Measurements from ENCODE around the gene PRND. TPM values are rescaled to one million over a fixed set of nuclear protein-coding genes. Genes with fewer than 3 reads are reported as not detected.
"Not testable (repeated sequence)": the region's sequence is repeated elsewhere in the genome, so short reads cannot be mapped to it uniquely, and the experiment has no call there.

PRND gene
- total and polyA plus RNA-seq, 2 donors (not counting 3 experiments of a cell fraction or from before 2014, with no cell fraction given), result 0.18 TPM; not detected in 1

DNA sequence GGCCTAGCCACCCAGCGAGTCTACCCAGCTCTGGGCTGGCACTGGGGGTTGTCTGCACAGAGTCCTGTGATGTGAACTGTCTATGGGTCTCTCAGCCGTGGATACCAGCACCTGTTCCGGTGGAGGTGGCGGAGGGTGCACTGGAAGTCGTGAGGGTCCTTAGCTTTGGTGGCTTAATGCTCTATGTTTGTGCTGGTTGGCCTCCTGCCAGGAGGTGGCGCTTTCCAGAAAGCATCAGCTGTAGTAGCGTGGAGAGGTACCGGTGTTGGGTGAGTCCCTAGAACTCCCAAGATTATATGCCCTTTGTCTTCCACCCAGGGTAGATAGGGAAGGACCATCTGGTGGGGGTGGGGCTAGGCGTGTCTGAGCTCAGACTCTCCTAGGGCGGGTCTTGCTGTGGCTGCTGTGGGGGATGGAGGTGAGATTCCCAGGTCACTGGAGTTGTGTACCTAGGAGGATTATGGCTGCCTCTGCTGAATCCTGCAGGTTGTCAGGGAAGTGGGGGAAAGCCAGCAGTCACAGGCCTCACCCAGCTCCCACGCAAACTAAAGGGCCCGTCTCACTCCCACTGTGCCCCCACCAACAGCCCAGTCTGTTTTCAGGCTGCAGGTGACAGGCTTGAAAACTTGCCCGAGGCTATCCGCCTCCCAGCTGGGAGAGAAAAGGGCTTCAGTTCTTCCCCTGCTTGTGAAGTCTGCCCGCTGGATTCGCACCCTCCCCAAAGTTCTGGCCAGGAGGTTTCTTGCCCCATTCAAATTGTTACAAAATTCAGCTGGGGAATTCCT is 37.6 kb downstream of the PRND start:
- peak in 1 of 2 donors; percentile 20 for TF ChIP-seq CTCF (IDR thresholded peaks at IDR 0.05; ENCODE audit: extremely low read depth in 1 of 2, insufficient read depth in 1 of 2, low read depth in 1 of 2, low read length in 2 of 2)
- H3K36me3 ChIP-seq (ENCODE audit: control insufficient read depth in 2 of 2, extremely low read depth in 1 of 2, insufficient read depth in 2 of 2, low read length in 2 of 2); H3K9ac ChIP-seq (replicated peaks; ENCODE audit: extremely low read depth, insufficient read depth, low read length); POLR2A ChIA-PET; H3K9me3 ChIP-seq (replicated peaks; ENCODE audit: control insufficient read depth, insufficient read depth, low read length); H3K4me2 ChIP-seq (ENCODE audit: insufficient read depth, low read length); H3K9me1 ChIP-seq (replicated peaks; ENCODE audit: control insufficient read depth, extremely low read depth, insufficient read depth, low read length); BruUV-seq (replicated peaks); H3K4me1 ChIP-seq (ENCODE audit: control insufficient read depth, extremely low read depth, insufficient read depth, low read length); DNase-seq (ENCODE audit: low read depth, low spot score); FAIRE-seq; intact Hi-C loops (cut with micrococcal nuclease); H3K27ac ChIP-seq (ENCODE audit: insufficient read depth, low read depth, low read length); H3K4me3 ChIP-seq (replicated peaks in 1 of 3; ENCODE audit: insufficient read depth in 1 of 3, low read depth in 1 of 3, low read length in 3 of 3); H3K79me2 ChIP-seq (ENCODE audit: control insufficient read depth, insufficient read depth, low read length); H3K27me3 ChIP-seq (ENCODE audit: control insufficient read depth in 2 of 2, insufficient read depth in 2 of 2, low read length in 2 of 2); H2AFZ ChIP-seq (ENCODE audit: low read depth, low read length); H4K20me1 ChIP-seq (replicated peaks; ENCODE audit: control insufficient read depth, extremely low read depth, insufficient read depth, low read length); dilution Hi-C loops (cut with MboI; ENCODE audit: extremely low pct_ligation_motif_present, low sequenced_read_pairs): not testable (repeated sequence)
- CTCF ChIA-PET, result interaction anchor here (0.5 to 1.7 kb wide), 7 partner anchors 20 to 433 kb away, joined by 3 to 5 read pairs (median 3); no protein-coding TSS in a partner anchor

GRCh38 chr20:4763261-4763660 is 41.6 kb downstream of the PRND start:
- Histone ChIP-seq H3K9ac (replicated peaks; ENCODE audit: extremely low read depth, insufficient read depth, low read length) (no peak overlapping the region), H4K20me1 (replicated peaks; ENCODE audit: control insufficient read depth, extremely low read depth, insufficient read depth, low read length) (no peaks in the 10 kb centered on the region), H2AFZ (ENCODE audit: low read depth, low read length) (no peak overlapping the region), H3K27me3 (ENCODE audit: control insufficient read depth in 2 of 2, insufficient read depth in 2 of 2, low read length in 2 of 2) (peaks cover 0 to 3% of the 10 kb centered on the region in 2 experiments), H3K4me3 (replicated peaks in 1 of 3; ENCODE audit: insufficient read depth in 1 of 3, low read depth in 1 of 3, low read length in 3 of 3) (no peak overlapping the region), H3K9me1 (replicated peaks; ENCODE audit: control insufficient read depth, extremely low read depth, insufficient read depth, low read length) (no peaks in the 10 kb centered on the region), H3K27ac (ENCODE audit: insufficient read depth, low read depth, low read length) (no peak overlapping the region), H3K36me3 (ENCODE audit: control insufficient read depth in 2 of 2, extremely low read depth in 1 of 2, insufficient read depth in 2 of 2, low read length in 2 of 2) (no peaks in the 10 kb centered on the region), H3K79me2 (ENCODE audit: control insufficient read depth, insufficient read depth, low read length) (no peaks in the 10 kb centered on the region), H3K9me3 (replicated peaks; ENCODE audit: control insufficient read depth, insufficient read depth, low read length) (no peaks in the 10 kb centered on the region), H3K4me2 (ENCODE audit: insufficient read depth, low read length) (no peak overlapping the region), H3K4me1 (ENCODE audit: control insufficient read depth, extremely low read depth, insufficient read depth, low read length) (peaks cover 10% of the 10 kb centered on the region)
- TF ChIP-seq FOS (IDR thresholded peaks at IDR 0.05; ENCODE audit: borderline replicate concordance, insufficient read depth, low read length), result no peak
- TF ChIP-seq POLR2AphosphoS5 (IDR thresholded peaks at IDR 0.05; ENCODE audit: insufficient read depth, low read depth, low read length), result no peak
- TF ChIP-seq POLR2A (IDR thresholded peaks at IDR 0.05; ENCODE audit: low read depth, low read length), result no peak
- no peak for TF ChIP-seq MAX (IDR thresholded peaks at IDR 0.05; ENCODE audit: insufficient read depth, insufficient read length)
- no peak for TF ChIP-seq MYC (IDR thresholded peaks at IDR 0.05; ENCODE audit: low read depth, low read length)
- no peak for TF ChIP-seq GATA2 (IDR thresholded peaks at IDR 0.05; ENCODE audit: insufficient read depth, insufficient read length, low read depth, low read length)
- no peak for TF ChIP-seq EZH2 (IDR thresholded peaks at IDR 0.05; ENCODE audit: borderline replicate concordance, low read depth, low read length, severe bottlenecking)
- dilution Hi-C loops (cut with MboI; ENCODE audit: extremely low pct_ligation_motif_present, low sequenced_read_pairs) (no loop called here), intact Hi-C loops (cut with micrococcal nuclease) (no loop called here)
- no TSS peak for BruUV-seq (replicated peaks)
- FAIRE-seq (no peak), DNase-seq (ENCODE audit: low read depth, low spot score) (no peak)
- ChIA-PET CTCF (interaction anchor here (1.9 kb wide), 1 partner anchor 293 kb away, joined by 7 read pairs; no protein-coding TSS in a partner anchor), POLR2A (no interaction called here)

Measured in endothelial cell of umbilical vein (primary cell).